ENCODE measurements around the gene PAPLN.

DNA sequence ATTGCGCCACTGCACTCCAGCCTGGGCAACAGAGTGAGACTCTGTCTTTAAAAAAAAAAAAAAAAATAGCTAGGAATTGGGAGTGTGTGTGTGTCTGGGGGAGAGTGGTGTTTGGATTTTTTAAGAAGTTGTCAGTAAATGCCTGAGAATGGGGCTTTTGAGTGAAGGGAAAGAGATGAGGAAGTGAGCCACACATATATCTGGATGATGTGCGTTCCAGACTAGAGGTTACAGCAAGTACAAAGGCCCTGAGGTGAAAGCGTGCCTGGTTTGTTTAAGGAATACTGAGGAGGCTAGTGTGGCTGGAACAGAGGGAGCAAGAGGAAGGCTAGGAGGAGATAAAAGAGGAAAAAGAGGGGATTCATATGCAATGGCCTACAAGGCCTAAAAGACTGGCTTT is 70.0 kb downstream of the PAPLN start:
- TF ChIP-seq, protein P1, sequence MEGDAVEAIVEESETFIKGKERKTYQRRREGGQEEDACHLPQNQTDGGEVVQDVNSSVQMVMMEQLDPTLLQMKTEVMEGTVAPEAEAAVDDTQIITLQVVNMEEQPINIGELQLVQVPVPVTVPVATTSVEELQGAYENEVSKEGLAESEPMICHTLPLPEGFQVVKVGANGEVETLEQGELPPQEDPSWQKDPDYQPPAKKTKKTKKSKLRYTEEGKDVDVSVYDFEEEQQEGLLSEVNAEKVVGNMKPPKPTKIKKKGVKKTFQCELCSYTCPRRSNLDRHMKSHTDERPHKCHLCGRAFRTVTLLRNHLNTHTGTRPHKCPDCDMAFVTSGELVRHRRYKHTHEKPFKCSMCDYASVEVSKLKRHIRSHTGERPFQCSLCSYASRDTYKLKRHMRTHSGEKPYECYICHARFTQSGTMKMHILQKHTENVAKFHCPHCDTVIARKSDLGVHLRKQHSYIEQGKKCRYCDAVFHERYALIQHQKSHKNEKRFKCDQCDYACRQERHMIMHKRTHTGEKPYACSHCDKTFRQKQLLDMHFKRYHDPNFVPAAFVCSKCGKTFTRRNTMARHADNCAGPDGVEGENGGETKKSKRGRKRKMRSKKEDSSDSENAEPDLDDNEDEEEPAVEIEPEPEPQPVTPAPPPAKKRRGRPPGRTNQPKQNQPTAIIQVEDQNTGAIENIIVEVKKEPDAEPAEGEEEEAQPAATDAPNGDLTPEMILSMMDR (conservative IDR thresholded peaks at IDR 0.05; ENCODE audit: low read depth, low read length): no peak
- TF ChIP-seq EZH2 (IDR thresholded peaks at IDR 0.05; ENCODE audit: borderline replicate concordance, low read depth, low read length, poor library complexity, severe bottlenecking): no peak
